ENCODE measurements around the gene DBN1.

DBN1 gene

GRCh38 chr5:177453852-177454396 is 19.5 kb downstream of the DBN1 start:
- no peak for DNase-seq (ENCODE audit: low spot score)
- in situ Hi-C loops (cut with MboI; ENCODE audit: low sequenced_read_pairs, unreplicated experiment), result loop anchor here (10.0 kb wide), 1 partner anchor 49 kb away; the partner anchor contains the start of genes F12 and PFN3

DNA sequence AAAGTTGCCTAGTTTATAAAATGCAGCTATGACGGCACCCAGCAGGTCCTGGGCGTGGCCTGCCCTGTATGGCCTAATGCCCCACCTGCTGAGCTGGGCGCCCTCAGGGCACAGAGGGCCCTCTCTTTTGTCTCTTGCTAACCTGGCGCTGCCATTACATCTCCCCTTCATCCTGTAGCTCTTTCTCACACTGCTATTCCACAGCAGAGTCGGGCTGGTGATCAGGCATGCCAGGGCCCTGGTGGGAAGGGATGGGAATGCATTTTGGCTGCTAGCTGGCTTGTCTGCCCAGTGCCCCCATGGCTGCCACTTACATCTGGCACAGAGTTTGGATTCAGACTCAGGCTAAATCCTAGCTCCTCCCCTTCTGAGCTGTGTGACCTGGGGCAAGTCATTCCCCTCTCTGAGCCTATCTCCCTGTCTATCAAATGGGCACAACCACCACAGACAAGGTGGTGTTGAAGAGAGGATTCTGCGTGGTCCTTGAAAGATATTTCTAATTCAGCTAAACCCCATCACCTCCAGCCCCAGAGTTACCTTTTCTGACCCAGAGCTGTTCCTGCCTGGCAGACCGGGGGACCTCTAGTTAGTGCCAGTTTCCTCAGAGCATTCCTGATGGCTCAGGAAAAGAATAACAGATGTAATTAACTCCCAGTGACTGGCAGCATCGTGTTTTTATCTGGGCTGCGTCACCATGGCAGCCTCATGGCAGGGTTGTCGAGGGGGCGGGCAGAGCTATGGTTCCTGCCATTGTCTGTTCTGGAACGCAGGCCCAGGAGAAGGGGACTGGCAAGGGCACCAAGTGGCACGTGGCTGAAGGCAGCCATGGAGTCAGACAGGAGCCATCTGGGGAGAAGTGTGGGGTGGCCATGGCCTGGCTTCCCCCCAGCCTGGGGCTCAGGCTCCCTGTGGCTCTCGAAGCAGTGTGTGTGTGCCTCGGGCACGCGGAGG is 20.5 kb downstream of the DBN1 start:
- TF ChIP-seq CTCF (IDR thresholded peaks at IDR 0.05; ENCODE audit: borderline replicate concordance, control extremely low read depth, extremely low read depth, insufficient read depth, missing control alignments), result no peak
- in situ Hi-C loops (cut with MboI; ENCODE audit: low sequenced_read_pairs, unreplicated experiment), result loop anchor here (10.0 kb wide), 1 partner anchor 48 kb away; the partner anchor contains the start of genes F12 and PFN3
- DNase-seq (ENCODE audit: low spot score), result no peak

More at GRCh38 chr5:177453852-177454396, 19.5 kb downstream of the DBN1 start:
- no peak for TF ChIP-seq CTCF (IDR thresholded peaks at IDR 0.05; ENCODE audit: borderline replicate concordance, control extremely low read depth, extremely low read depth, insufficient read depth, missing control alignments)

GRCh38 chr5:177450667-177451424 is 22.6 kb downstream of the DBN1 start:
- in situ Hi-C loops (cut with MboI; ENCODE audit: low sequenced_read_pairs, unreplicated experiment), result loop anchor here (10.0 kb wide), 1 partner anchor 46 kb away; the partner anchor contains the start of genes F12 and PFN3
- TF ChIP-seq CTCF (IDR thresholded peaks at IDR 0.05; ENCODE audit: borderline replicate concordance, control extremely low read depth, extremely low read depth, insufficient read depth, missing control alignments), result no peak
- no peak for DNase-seq (ENCODE audit: low spot score)

DNA sequence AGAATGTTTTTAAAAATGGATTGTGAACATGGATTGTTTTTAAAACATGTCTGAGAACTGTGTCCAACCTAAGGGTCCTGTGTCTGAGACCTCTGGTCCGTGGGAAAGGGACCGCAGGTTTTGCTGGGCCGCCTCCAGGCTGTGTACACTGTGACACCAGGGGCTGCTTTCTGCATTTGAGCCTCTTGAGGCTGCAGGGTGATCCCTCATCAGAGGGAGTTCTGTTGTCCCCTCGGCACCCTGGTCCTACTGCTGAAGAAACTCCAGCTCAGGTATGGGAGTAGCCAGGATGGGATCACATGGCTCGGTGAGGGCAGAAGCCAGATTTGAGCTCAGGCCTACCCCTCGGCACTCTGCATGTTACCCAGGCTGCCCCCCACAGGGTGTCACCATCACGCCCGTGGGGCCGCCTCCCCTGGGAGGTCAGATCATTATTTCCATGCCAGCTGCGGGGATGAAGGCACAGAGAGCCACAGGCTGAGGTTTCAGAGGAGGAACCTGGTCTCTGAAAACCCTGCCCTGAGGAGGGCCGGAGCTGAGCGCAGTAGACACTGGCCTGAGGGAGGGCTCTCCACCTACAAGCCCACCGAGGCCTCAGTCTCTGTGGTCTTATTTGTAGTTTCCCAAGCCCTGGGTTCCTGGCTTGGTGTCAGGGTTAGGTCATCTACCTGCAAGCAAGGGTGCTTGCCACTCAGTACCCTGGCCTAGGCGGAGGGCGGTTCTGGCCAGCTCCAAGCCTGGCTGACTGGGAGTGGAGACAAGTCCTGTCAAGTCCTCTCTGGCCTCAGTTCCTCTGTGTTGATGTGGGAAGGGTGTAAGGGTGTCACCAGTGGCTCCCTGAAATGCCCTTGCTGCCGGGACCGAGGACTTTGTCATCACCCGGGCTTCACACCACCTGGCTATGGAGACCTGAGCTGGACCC is 24.0 kb downstream of the DBN1 start:
- TF ChIP-seq CTCF (IDR thresholded peaks at IDR 0.05; ENCODE audit: borderline replicate concordance, control extremely low read depth, extremely low read depth, insufficient read depth, missing control alignments), result no peak
- DNase-seq (ENCODE audit: low spot score), result no peak
- in situ Hi-C loops (cut with MboI; ENCODE audit: low sequenced_read_pairs, unreplicated experiment), result loop anchor here (10.0 kb wide), 1 partner anchor 45 kb away; the partner anchor contains the start of genes F12 and PFN3

GRCh38 chr5:177448244-177448950 is 25.0 kb downstream of the DBN1 start:
- no peak for DNase-seq (ENCODE audit: low spot score)
- in situ Hi-C loops (cut with MboI; ENCODE audit: low sequenced_read_pairs, unreplicated experiment), result no loop called here
- TF ChIP-seq CTCF (IDR thresholded peaks at IDR 0.05; ENCODE audit: borderline replicate concordance, control extremely low read depth, extremely low read depth, insufficient read depth, missing control alignments), result no peak
